Left ventricle myocardium superior (tissue), 1 donor: ENCODE data around the gene GALNT9. TPM values are rescaled to one million over a fixed set of nuclear protein-coding genes. Genes with fewer than 3 reads are reported as not detected.
"Not testable (repeated sequence)": the region's sequence is repeated elsewhere in the genome, so short reads cannot be mapped to it uniquely, and the experiment has no call there.

Experiments used
- ATAC-seq: fragments of 200-7000 bp; cut with Tn5 transposase; one replicate; pipeline ENCODE4 v1.9.1; 2020; ENCODE audit warnings: mild to moderate bottlenecking, moderate library complexity
- DNase-seq: peaks from one replicate; pipeline ENCODE4 v3.0.0-alpha.2; 2020
- intact Hi-C: fragments of 100-400 bp; cut with micrococcal nuclease; formaldehyde crosslinking; loops from one replicate; pipeline ENCODE4 v1.11.0; 2022
- total RNA-seq: library from RNA; stranded (reverse); fragmentation: NEBNext Ultra II Directional; extraction: Animal tissue kit (Norgen Biotek cat#: 25700); gene quantifications from one replicate; pipeline ENCODE4 v1.2.1, GENCODE V29; 2021
- donor health status: DM: no; HTN: yes; CAD: no; lungs with severe emphysema.

GALNT9 gene
- total RNA-seq, 1 donor from 2014 or later: 1.6 TPM

- ATAC-seq: no peak
- DNase-seq: peak; percentile 17
- intact Hi-C loops: no loop called here
Observed at GRCh38 chr12:132305560-132305966, 23.8 kb downstream of the GALNT9 start.

GRCh38 chr12:132304866-132305265 is 24.5 kb downstream of the GALNT9 start:
- DNase-seq: peak; percentile 2
- ATAC-seq, intact Hi-C loops: not testable (repeated sequence)

GRCh38 chr12:132303853-132304373 is 25.5 kb downstream of the GALNT9 start:
- DNase-seq, intact Hi-C loops, ATAC-seq: not testable (repeated sequence)

- no peak for ATAC-seq
- intact Hi-C loops: no loop called here
Observed at GRCh38 chr12:132302466-132303358, 26.7 kb downstream of the GALNT9 start.

GRCh38 chr12:132300789-132301722 is 28.3 kb downstream of the GALNT9 start:
- DNase-seq (peak; percentile 12), ATAC-seq (no peak)
- intact Hi-C loops: no loop called here

More at GRCh38 chr12:132302466-132303358, 26.7 kb downstream of the GALNT9 start:
- peak; percentile 16 for DNase-seq

GRCh38 chr12:132296063-132296462 is 33.3 kb downstream of the GALNT9 start:
- intact Hi-C loops: no loop called here
- no peak for ATAC-seq
- peak; percentile 15 for DNase-seq

GRCh38 chr12:132295561-132295960 is 33.8 kb downstream of the GALNT9 start:
- ATAC-seq, intact Hi-C loops: not testable (repeated sequence)
- peak; percentile 15 for DNase-seq

- ATAC-seq (no peak), DNase-seq (peak; percentile 10)
- intact Hi-C loops: no loop called here
Observed at GRCh38 chr12:132295101-132295526, 34.3 kb downstream of the GALNT9 start.

GRCh38 chr12:132294121-132295034 is 35.0 kb downstream of the GALNT9 start:
- intact Hi-C loops: no loop called here
- no peak for ATAC-seq
- DNase-seq: peak; percentile 4

GRCh38 chr12:132292328-132293319 is 36.8 kb downstream of the GALNT9 start:
- intact Hi-C loops: no loop called here
- peak; percentile 10 for DNase-seq
- ATAC-seq: no peak

GRCh38 chr12:132291402-132292175 is 37.8 kb downstream of the GALNT9 start:
- DNase-seq: peak; percentile 8
- intact Hi-C loops: no loop called here
- ATAC-seq: no peak

GRCh38 chr12:132290203-132290540 is 39.2 kb downstream of the GALNT9 start:
- no peak for ATAC-seq
- intact Hi-C loops: no loop called here
- peak; percentile 8 for DNase-seq

- intact Hi-C loops: no loop called here
- ATAC-seq (no peak), DNase-seq (peak; percentile 19)
Observed at GRCh38 chr12:132289356-132290202, 39.8 kb downstream of the GALNT9 start.

- DNase-seq (peak; percentile 11), ATAC-seq (no peak)
- intact Hi-C loops: no loop called here
Observed at GRCh38 chr12:132288516-132289215, 40.7 kb downstream of the GALNT9 start.
